Measurements from ENCODE around the gene DGAT2L6. TPM values are rescaled to one million over a fixed set of nuclear protein-coding genes. Genes with fewer than 3 reads are reported as not detected.

The DGAT2L6 gene
- total and polyA plus RNA-seq, 10 of the 15 experiments (the other 5 are each of a cell fraction or from before 2014, with no cell fraction given) = 0.08 to 0.58 (median 0.31) TPM; not detected in 3

DNA sequence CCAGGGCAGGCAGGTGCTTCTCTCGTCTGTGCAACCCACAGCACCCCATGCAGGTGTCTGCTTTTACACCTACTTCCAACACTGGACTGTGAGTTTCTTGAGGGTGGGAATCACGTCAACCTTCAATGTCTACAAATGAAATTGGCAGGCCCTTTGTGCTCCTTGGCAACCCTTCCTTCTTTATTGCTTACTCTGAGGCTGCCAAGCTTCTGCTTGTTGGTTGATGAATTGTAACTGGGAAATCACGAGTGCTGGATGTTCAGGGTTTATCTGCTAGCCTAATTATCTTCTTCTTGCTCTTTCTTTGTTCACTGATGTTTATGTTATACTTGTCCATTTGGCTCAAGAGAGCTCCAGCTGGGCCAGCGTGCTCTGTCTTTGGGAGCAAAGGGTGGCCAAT is 2.5 kb upstream of the DGAT2L6 start:
- CTCF ChIA-PET = interaction anchor here (0.9 to 1.5 kb wide), 3 partner anchors 17 to 42 kb away, joined by 3 to 10 read pairs (median 4); partner anchors contain the start of gene IGBP1
- FAIRE-seq (no peak), DNase-seq (ENCODE audit: low read depth, low spot score) (no peak), ATAC-seq (no peak)
- Histone ChIP-seq H3K9me3 (replicated peaks; ENCODE audit: control insufficient read depth, insufficient read depth, low read length) (no peaks in the 10 kb centered on the region; the same call in 2 of the 3 replicates), H3K79me2 (ENCODE audit: control insufficient read depth, insufficient read depth, low read length) (no peaks in the 10 kb centered on the region), H3K27me3 (replicated peaks in 1 of 2; ENCODE audit: control insufficient read depth in 2 of 2, insufficient read depth in 2 of 2, low read length in 1 of 2) (no peaks in the 10 kb centered on the region), H3K4me3 (no peak overlapping the region), H2AFZ (ENCODE audit: control insufficient read depth, low read depth, low read length) (no peak overlapping the region), H4K20me1 (ENCODE audit: control insufficient read depth, insufficient read depth) (no peaks in the 10 kb centered on the region), H3K4me2 (ENCODE audit: control insufficient read depth, insufficient read depth) (no peak overlapping the region), H3K4me1 (ENCODE audit: control insufficient read depth, insufficient read depth, low read length) (peaks cover 18% of the 10 kb centered on the region), H3K9ac (ENCODE audit: control insufficient read depth, insufficient read depth, low read length) (no peak overlapping the region), H3K27ac (ENCODE audit: control insufficient read depth, insufficient read depth) (peak overlapping the region; percentile 18; the same call in 1 of the 2 replicates), H3K36me3 (ENCODE audit: control insufficient read depth in 2 of 2, insufficient read depth in 2 of 2, low read length in 1 of 2) (no peaks in the 10 kb centered on the region)
- SMC1A ChIA-PET (ENCODE audit: uncharacterized antibody, unreplicated experiment) = no interaction called here
- POLR2A ChIA-PET = no interaction called here
- RAD21 ChIA-PET (ENCODE audit: unreplicated experiment) = interaction anchor here (0.8 kb wide), 1 partner anchor 41 kb away, joined by 4 read pairs; the partner anchor contains the start of gene IGBP1
- TF ChIP-seq YBX1 (IDR thresholded peaks at IDR 0.05) (no peak), FOS (IDR thresholded peaks at IDR 0.05; ENCODE audit: borderline replicate concordance, extremely low read depth, insufficient read length) (no peak), NFIC (IDR thresholded peaks at IDR 0.05; ENCODE audit: low read depth, low read length) (no peak), CHD4 (IDR thresholded peaks at IDR 0.05) (no peak), RBBP5 (conservative IDR thresholded peaks at IDR 0.05) (no peak), SRF (IDR thresholded peaks at IDR 0.05; ENCODE audit: low read depth in 2 of 2, low read length in 2 of 2) (no peak), ZBED1 (IDR thresholded peaks at IDR 0.05; ENCODE audit: borderline replicate concordance) (no peak), ZNF622 (IDR thresholded peaks at IDR 0.05) (no peak), ZZZ3 (IDR thresholded peaks at IDR 0.05; ENCODE audit: control insufficient read depth, insufficient read length, low read depth) (no peak), CHD2 (IDR thresholded peaks at IDR 0.05; ENCODE audit: borderline replicate concordance, low read depth, low read length) (no peak), FOXK2 (IDR thresholded peaks at IDR 0.05) (no peak), JUND (IDR thresholded peaks at IDR 0.05; ENCODE audit: low read depth, low read length) (no peak)
- TF ChIP-seq, protein P1, sequence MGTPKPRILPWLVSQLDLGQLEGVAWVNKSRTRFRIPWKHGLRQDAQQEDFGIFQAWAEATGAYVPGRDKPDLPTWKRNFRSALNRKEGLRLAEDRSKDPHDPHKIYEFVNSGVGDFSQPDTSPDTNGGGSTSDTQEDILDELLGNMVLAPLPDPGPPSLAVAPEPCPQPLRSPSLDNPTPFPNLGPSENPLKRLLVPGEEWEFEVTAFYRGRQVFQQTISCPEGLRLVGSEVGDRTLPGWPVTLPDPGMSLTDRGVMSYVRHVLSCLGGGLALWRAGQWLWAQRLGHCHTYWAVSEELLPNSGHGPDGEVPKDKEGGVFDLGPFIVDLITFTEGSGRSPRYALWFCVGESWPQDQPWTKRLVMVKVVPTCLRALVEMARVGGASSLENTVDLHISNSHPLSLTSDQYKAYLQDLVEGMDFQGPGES (IDR thresholded peaks at IDR 0.05) = no peak
- TF ChIP-seq, protein P2, sequence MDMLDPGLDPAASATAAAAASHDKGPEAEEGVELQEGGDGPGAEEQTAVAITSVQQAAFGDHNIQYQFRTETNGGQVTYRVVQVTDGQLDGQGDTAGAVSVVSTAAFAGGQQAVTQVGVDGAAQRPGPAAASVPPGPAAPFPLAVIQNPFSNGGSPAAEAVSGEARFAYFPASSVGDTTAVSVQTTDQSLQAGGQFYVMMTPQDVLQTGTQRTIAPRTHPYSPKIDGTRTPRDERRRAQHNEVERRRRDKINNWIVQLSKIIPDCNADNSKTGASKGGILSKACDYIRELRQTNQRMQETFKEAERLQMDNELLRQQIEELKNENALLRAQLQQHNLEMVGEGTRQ (IDR thresholded peaks at IDR 0.05; ENCODE audit: borderline replicate concordance, low read depth, low read length) = no peak
- TF ChIP-seq, protein P3, sequence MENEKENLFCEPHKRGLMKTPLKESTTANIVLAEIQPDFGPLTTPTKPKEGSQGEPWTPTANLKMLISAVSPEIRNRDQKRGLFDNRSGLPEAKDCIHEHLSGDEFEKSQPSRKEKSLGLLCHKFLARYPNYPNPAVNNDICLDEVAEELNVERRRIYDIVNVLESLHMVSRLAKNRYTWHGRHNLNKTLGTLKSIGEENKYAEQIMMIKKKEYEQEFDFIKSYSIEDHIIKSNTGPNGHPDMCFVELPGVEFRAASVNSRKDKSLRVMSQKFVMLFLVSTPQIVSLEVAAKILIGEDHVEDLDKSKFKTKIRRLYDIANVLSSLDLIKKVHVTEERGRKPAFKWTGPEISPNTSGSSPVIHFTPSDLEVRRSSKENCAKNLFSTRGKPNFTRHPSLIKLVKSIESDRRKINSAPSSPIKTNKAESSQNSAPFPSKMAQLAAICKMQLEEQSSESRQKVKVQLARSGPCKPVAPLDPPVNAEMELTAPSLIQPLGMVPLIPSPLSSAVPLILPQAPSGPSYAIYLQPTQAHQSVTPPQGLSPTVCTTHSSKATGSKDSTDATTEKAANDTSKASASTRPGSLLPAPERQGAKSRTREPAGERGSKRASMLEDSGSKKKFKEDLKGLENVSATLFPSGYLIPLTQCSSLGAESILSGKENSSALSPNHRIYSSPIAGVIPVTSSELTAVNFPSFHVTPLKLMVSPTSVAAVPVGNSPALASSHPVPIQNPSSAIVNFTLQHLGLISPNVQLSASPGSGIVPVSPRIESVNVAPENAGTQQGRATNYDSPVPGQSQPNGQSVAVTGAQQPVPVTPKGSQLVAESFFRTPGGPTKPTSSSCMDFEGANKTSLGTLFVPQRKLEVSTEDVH (IDR thresholded peaks at IDR 0.05; ENCODE audit: low read depth, partially characterized antibody) = no peak
- TF ChIP-seq, protein P4, sequence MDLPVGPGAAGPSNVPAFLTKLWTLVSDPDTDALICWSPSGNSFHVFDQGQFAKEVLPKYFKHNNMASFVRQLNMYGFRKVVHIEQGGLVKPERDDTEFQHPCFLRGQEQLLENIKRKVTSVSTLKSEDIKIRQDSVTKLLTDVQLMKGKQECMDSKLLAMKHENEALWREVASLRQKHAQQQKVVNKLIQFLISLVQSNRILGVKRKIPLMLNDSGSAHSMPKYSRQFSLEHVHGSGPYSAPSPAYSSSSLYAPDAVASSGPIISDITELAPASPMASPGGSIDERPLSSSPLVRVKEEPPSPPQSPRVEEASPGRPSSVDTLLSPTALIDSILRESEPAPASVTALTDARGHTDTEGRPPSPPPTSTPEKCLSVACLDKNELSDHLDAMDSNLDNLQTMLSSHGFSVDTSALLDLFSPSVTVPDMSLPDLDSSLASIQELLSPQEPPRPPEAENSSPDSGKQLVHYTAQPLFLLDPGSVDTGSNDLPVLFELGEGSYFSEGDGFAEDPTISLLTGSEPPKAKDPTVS (IDR thresholded peaks at IDR 0.05; ENCODE audit: low read depth, low read length) = no peak
- TF ChIP-seq, protein P5, sequence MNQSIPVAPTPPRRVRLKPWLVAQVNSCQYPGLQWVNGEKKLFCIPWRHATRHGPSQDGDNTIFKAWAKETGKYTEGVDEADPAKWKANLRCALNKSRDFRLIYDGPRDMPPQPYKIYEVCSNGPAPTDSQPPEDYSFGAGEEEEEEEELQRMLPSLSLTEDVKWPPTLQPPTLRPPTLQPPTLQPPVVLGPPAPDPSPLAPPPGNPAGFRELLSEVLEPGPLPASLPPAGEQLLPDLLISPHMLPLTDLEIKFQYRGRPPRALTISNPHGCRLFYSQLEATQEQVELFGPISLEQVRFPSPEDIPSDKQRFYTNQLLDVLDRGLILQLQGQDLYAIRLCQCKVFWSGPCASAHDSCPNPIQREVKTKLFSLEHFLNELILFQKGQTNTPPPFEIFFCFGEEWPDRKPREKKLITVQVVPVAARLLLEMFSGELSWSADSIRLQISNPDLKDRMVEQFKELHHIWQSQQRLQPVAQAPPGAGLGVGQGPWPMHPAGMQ (IDR thresholded peaks at IDR 0.05; ENCODE audit: borderline replicate concordance) = no peak
- intact Hi-C loops (cut with micrococcal nuclease; ENCODE audit: unreplicated experiment) (no loop called here), in situ Hi-C loops (cut with MboI) (no loop called here)
- 32% methylated on average over 4 of the region's 4 CpGs for WGBS (ENCODE audit: insufficient coverage, insufficient replicate concordance, low lambda C conversion rate, missing lambda C conversion rate)
- BruUV-seq (replicated peaks) = no TSS peak

Measured in GM12878 (cell line).